HG03378 (cell line): ENCODE results near the gene ARHGEF10L.

Experiments
- ATAC-seq: cut with Tn5 transposase; IDR thresholded peaks from one replicate; pipeline ENCODE4 v1.9.1; 2021; ENCODE audit warnings: mild to moderate bottlenecking, moderate library complexity; ENCODE audit not compliant: unreplicated experiment

The ARHGEF10L gene

DNA sequence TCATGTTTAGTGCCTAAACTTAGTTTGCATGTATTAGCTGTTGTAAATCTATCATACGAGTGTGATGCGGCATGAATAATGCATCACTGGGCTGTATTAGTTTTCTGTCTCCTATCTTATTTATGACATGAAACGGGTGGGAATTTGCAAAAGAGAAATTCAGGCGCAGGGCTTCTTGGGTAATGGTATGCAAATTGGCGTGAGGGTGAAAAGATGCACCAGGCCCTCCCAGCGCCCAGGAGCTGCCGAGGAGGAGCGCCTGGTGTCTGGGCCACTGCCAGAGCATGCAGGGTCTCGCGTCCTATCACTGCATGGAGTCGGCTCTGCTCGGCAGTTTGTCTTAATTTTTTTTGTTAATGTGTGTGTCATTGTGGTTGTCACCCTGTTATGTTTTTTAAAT is 132.7 kb downstream of the ARHGEF10L start:
- ATAC-seq, result no peak

- ATAC-seq, result no peak
These were observed 134.0 kb downstream of the ARHGEF10L start for GRCh38 chr1:17673329-17674072.

- ATAC-seq, result no peak
These were observed 135.4 kb downstream of the ARHGEF10L start for GRCh38 chr1:17674726-17675500.

- ATAC-seq, result no peak
These were observed 136.2 kb downstream of the ARHGEF10L start for GRCh38 chr1:17675744-17676143.

GRCh38 chr1:17676387-17677060 is 137.0 kb downstream of the ARHGEF10L start:
- no peak for ATAC-seq

DNA sequence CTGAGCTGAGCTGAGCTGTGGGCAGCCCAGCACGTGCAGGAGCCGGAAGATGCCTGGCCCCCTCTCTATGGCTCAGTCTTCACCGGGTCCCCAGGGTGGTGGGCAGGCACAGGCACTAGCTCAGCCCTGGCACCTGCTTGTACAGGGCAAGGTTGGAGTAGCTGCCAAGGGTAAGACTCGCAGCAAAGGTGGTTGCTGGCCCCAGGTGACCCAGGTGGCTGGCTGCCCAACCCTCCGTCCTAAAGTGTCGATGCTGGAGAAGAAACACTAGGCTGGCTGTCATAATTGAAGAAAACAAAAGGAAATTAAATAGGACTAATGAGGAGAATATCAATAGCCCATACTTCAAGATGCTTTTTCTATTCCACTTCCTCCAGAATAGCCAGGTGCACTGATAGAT is 138.5 kb downstream of the ARHGEF10L start:
- no peak for ATAC-seq

DNA sequence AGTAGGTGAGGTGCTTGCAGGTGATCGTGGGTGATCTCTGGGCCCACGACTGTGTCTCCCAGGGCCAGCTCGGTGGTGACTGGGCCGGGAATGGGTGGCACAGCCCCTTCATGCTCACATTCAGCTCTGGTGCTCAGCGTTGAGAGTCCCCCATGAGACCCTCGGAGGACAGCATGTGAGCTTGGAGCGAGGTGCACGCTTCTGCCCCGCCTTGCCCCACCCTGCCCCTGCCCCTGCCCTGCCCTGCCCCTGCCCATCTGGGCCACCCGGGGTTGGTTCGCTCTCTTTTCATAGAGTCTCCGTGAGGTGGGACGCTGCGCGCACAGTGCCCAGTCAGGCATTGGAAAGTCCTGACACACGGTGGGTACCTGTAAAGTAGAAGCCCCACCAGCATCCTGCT is 140.4 kb downstream of the ARHGEF10L start:
- no peak for ATAC-seq

DNA sequence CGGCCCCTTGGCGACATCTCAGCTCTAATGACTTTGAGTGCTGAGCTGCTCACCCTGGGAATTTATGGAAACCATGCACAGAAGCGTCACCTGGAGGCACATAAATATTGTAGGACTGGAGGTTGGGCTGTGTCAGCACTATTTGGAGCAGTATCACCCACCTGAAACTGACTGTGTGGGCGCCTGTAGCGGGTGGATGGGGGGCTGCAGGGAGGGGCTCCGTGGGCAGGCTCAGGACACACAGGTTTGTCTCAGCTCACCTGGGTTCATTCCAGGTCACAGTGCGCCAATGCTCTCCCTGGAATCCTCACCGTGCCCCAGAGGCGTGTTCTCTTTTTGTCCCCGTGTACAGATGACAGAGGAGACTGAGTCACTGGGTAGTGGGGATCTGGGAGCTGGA is 140.8 kb downstream of the ARHGEF10L start:
- no peak for ATAC-seq

GRCh38 chr1:17682400-17682799 is 142.9 kb downstream of the ARHGEF10L start:
- no peak for ATAC-seq

- no peak for ATAC-seq
These were observed 144.1 kb downstream of the ARHGEF10L start for GRCh38 chr1:17683598-17683997.

DNA sequence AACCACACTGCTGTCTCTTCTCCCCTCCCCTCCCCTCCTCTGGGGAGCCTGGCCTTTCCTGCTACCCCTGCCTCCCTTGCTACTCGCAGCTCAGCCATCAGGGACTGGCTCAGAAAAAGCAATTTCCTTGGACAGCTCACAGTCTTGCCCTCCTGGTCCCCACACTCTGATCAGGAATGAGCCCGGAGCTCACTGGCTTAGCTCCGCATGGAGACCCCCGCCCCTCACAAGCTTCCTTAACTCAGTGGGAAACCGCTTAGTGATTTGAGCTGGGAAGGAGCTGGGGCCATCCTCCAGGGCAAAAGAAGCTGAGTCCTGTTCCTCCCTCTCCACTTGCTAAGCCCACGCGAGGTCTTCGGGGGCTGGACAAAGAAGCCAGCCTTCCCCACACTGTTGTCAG is 145.3 kb downstream of the ARHGEF10L start:
- ATAC-seq, result no peak

DNA sequence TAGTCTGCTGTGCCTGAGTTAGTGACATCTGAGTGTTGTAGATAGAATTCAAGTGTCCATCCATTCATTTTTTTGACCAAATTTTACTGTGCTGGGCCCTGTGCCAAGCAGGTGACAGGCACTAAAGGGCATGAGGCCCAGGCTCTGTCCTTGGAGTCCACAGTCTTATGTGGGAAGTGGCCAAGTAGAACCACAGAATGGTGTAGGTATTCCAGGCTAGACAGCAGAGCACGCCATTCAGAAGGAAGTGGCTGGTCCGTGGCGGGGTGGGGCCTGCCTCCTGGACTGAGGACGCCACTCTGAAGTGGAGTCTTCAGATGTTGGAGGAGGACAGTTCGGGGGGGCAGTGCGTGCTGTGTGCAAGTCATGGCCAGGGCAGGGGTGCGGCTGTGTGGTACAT is 146.8 kb downstream of the ARHGEF10L start:
- no peak for ATAC-seq

GRCh38 chr1:17687145-17687544 is 147.6 kb downstream of the ARHGEF10L start:
- no peak for ATAC-seq

DNA sequence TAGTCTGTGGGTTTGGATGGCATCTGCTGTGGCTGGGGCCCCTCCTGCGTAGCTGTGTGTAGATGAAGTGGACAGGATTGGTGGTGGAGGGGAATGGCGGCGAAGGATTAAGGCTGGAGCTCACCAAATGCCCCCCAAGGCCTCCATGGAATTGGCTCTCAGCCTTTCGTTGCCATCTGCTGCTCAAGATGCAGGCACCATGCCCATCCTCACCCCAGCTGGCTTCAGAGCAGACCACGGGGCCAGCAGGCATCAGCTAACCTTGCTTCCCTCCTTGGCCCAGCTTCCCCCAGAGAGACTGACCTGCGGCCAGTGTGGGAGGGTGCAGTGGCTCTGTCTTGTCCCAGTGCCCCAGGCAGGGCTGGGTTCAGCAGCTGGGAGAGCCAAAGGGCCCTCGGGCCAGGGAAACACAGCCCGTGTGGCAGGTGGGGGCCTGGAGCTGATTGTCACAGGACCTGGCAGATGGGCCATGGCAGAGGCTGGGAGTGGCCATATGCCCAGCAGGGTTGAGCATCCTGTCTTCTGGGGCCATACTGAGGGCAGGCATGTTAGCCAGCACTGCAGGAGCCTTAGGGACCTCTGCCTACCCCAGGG is 148.8 kb downstream of the ARHGEF10L start:
- no peak for ATAC-seq

- ATAC-seq, result no peak
These were observed 149.5 kb downstream of the ARHGEF10L start for GRCh38 chr1:17689011-17689410.

GRCh38 chr1:17690906-17691634 is 151.6 kb downstream of the ARHGEF10L start:
- ATAC-seq, result no peak

DNA sequence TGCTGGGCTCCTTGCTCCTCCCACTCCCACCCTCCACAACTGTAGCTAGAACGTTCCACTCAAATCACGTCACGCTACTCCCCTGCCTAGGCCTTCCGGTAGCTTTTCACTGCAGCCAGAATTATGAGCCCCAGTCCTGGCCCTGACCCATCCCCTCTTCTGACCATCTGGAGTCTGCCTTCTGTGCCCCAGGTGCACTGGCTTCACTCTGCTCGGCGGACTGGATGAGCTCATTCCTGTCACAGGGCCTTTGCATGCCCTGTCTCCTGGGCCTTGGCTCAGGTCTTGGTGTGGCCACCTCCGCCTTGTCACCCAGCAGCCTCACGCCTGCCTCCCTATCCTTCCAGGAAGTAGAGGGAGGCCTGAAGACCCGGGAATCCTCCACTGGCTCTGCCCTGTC is 153.1 kb downstream of the ARHGEF10L start:
- no peak for ATAC-seq

DNA sequence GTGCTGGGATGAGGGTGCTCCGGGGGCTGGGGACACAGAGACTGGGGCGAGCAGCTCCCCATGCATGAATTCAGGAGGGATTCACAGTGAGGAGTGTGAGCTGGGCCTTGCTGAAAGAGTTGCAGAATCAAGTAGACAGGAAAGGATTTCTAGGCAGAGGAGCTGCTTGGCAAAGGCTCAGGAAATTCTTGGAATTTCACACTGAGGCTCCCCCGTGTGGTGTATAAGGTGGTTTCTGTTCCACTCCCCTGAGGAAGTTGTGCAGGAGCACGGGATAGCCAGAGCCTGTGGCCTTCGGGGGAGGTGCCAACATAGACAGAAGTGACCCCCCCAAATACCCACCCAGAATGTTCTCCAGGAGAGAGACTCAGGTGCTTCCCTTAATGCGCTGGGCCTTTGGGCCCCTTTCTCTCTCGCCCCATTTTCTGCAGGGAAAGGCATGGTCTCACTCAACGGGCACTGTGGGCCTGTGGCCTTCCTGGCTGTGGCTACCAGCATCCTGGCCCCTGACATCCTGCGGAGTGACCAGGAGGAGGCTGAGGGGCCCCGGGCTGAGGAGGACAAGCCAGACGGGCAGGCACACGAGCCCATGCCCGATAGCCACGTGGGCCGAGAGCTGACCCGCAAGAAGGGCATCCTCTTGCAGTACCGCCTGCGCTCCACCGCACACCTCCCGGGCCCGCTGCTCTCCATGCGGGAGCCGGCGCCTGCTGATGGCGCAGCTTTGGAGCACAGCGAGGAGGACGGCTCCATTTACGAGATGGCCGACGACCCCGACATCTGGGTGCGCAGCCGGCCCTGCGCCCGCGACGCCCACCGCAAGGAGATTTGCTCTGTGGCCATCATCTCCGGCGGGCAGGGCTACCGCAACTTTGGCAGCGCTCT is 157.2 kb downstream of the ARHGEF10L start:
- ATAC-seq, result no peak

GRCh38 chr1:17697458-17697857 is 158.0 kb downstream of the ARHGEF10L start:
- ATAC-seq, result no peak

DNA sequence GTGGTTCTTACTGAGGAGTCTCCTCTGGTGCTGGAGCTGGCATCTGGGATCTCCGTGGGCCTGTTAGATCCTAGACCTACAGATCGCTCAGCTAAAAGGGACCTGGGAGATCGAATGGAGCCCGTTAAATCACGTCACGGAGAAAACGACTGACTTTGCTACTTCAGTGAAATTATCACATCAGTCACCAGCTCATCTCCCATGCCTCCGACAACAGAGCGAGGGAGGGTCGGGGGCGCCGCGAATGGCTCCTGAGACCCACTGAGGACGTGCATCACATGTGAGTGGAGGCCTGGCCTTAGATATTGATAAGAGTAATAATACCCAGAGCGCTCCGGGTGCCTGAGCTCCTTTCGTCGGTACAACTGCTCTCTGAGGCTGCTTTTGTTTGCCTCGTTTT is 160.1 kb downstream of the ARHGEF10L start:
- ATAC-seq, result no peak
